HepG2 (cell line): ENCODE results near the gene SWSAP1. TPM values are rescaled to one million over a fixed set of nuclear protein-coding genes. Genes with fewer than 3 reads are reported as not detected.

Experiments used
- ISL2 ChIP-seq: sonication (generic); formaldehyde crosslinking; IDR thresholded peaks from 2 replicates; pipeline ENCODE4 v1.5.0; 2020; ENCODE audit warnings: missing genetic modification reagents
- MAFG ChIP-seq: sonication (generic); formaldehyde crosslinking; IDR thresholded peaks from 2 replicates; pipeline ENCODE4 v1.5.1; 2020; ENCODE audit warnings: mild to moderate bottlenecking, missing genetic modification reagents
- MED8 ChIP-seq: sonication (generic); formaldehyde crosslinking; IDR thresholded peaks from 2 replicates; pipeline ENCODE4 v1.8.1; 2023; ENCODE audit warnings: mild to moderate bottlenecking, missing genetic modification reagents; ENCODE audit not compliant: insufficient replicate concordance
- POLR2AphosphoS2 ChIP-seq: IDR thresholded peaks from 2 replicates; pipeline ENCODE4 v1.6.1; 2011; ENCODE audit warnings: low read depth, low read length, improper control_type of control experiment
- SP140L ChIP-seq: sonication (generic); formaldehyde crosslinking; IDR thresholded peaks from 2 replicates; pipeline ENCODE4 v1.4.0; 2020; ENCODE audit warnings: missing genetic modification reagents, borderline replicate concordance
- SRSF4 ChIP-seq: fragments of 200-400 bp; formaldehyde crosslinking; IDR thresholded peaks from one replicate; pipeline ENCODE4 v1.6.1; 2018; ENCODE audit warnings: mild to moderate bottlenecking, low read depth, low read length, moderate library complexity; ENCODE audit not compliant: poor library complexity, severe bottlenecking
- ZNF562 ChIP-seq: sonication (generic); formaldehyde crosslinking; IDR thresholded peaks from 2 replicates; pipeline ENCODE4 v1.8.0; 2022; ENCODE audit warnings: missing genetic modification reagents, borderline replicate concordance
- ZNF747 ChIP-seq: sonication (generic); formaldehyde crosslinking; IDR thresholded peaks from 2 replicates; pipeline ENCODE4 v1.8.1; 2023; ENCODE audit warnings: missing genetic modification reagents, mild to moderate bottlenecking, borderline replicate concordance
- polyA plus RNA-seq, 8 experiments: library from polyadenylated mRNA; depleted of rRNA in 3 of 8; stranded (reverse) in 7 of 8; unstranded in 1 of 8; fragments of >200 nt; fragmentation: Illumina TruSeq in 4 of 8; extraction: Trizol in 4 of 8; gene quantifications; 2 replicates each; pipeline versions ENCODE4 v1.2.1 to v1.2.3, GENCODE V29; 2011 to 2016; ENCODE audit warnings: low read depth in 4 of 8, missing spikeins in 1 of 8, mixed read lengths in 1 of 8; ENCODE audit not compliant: insufficient read depth in 1 of 8
- total RNA-seq, 5 experiments: library from RNA; depleted of rRNA; stranded (reverse); fragments of >200 nt; fragmentation: Illumina TruSeq; extraction: Trizol; gene quantifications; 2 replicates each; pipeline ENCODE4 v1.2.3, GENCODE V29; 2016; ENCODE audit warnings: low read depth in 1 of 5
- TF ChIP-seq, protein P1 (sequence below): sonication (generic); formaldehyde crosslinking; IDR thresholded peaks from 2 replicates; pipeline ENCODE4 v1.4.0; 2020; ENCODE audit warnings: mild to moderate bottlenecking, missing genetic modification reagents
- TF ChIP-seq, protein P2 (sequence below): sonication (generic); formaldehyde crosslinking; IDR thresholded peaks from 2 replicates; pipeline ENCODE4 v1.8.0; 2022; ENCODE audit warnings: mild to moderate bottlenecking, missing genetic modification reagents; ENCODE audit not compliant: insufficient replicate concordance
- TF ChIP-seq, protein P3 (sequence below): sonication (generic); formaldehyde crosslinking; IDR thresholded peaks from 2 replicates; pipeline ENCODE4 v1.4.0; 2020; ENCODE audit warnings: missing genetic modification reagents
- TF ChIP-seq, protein P4 (sequence below): sonication (generic); formaldehyde crosslinking; IDR thresholded peaks from 2 replicates; pipeline ENCODE4 v1.4.0; 2020; ENCODE audit warnings: low read depth, missing genetic modification reagents
- TF ChIP-seq, protein P5 (sequence below): sonication (generic); formaldehyde crosslinking; IDR thresholded peaks from 2 replicates; pipeline ENCODE4 v1.5.1; 2020; ENCODE audit warnings: missing genetic modification reagents, mild to moderate bottlenecking, borderline replicate concordance
- TF ChIP-seq, protein P6 (sequence below): sonication (generic); formaldehyde crosslinking; IDR thresholded peaks from 2 replicates; pipeline ENCODE4 v1.4.0; 2020; ENCODE audit warnings: low read depth, mild to moderate bottlenecking, missing genetic modification reagents

Gene SWSAP1
- total and polyA plus RNA-seq, 2 of the 13 experiments (the other 11 are each of a cell fraction or from before 2014, with no cell fraction given), result 2.7 to 3.3 TPM

DNA sequence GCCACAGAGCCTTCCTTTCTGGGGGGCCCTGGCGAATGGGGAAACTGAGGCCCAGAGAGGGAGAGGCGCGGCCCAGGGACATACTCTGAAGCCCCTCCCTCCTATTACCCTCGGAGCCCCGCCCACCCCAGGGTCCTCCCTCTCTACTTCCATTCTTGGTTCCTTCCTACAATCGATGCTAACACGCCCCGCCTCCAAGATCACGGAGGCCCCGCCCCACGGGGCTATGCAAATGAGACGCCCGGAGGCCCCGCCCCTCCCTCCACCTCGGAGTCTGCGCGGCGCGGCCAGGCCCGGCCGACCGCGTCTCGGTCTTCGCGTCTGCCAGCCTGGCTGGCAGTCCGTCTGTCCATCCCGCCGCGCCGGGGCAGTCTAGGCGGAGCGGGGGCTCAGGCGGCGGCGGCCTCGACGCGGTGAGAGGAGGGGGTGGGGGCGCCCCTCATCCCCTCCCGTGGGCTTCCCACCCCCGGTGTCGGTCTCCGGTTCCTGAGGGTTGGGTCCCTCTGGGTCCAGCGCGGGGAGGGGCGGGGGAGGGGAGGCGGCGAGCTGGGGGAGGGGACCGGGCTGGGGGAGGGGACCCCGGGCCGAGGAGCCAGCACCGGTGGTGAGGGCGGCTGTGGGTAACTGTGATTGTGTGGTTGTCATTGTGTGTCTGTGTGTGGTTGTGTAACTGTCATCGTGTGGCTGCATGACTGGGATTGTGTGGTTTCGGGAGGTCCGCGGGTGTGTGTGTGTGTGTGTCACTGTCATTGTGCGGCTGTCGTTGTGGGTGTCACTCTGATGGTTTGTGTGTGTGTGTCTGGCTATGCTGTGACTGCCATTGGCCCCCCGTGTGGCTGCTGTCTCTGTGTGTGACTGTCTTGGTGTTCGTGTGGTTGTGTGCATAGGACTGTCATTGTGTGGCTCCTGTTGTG is 19.0 kb upstream of the SWSAP1 start, which contains the start of gene PLPPR2 (continued):
- TF ChIP-seq, protein P1, sequence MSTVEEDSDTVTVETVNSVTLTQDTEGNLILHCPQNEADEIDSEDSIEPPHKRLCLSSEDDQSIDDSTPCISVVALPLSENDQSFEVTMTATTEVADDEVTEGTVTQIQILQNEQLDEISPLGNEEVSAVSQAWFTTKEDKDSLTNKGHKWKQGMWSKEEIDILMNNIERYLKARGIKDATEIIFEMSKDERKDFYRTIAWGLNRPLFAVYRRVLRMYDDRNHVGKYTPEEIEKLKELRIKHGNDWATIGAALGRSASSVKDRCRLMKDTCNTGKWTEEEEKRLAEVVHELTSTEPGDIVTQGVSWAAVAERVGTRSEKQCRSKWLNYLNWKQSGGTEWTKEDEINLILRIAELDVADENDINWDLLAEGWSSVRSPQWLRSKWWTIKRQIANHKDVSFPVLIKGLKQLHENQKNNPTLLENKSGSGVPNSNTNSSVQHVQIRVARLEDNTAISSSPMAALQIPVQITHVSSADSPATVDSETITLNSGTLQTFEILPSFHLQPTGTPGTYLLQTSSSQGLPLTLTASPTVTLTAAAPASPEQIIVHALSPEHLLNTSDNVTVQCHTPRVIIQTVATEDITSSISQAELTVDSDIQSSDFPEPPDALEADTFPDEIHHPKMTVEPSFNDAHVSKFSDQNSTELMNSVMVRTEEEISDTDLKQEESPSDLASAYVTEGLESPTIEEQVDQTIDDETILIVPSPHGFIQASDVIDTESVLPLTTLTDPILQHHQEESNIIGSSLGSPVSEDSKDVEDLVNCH (CRISPR knock-in tag), result no peak
- TF ChIP-seq POLR2AphosphoS2 (no peak), SRSF4 (no peak), MAFG (CRISPR knock-in tag) (no peak), ZNF747 (CRISPR knock-in tag) (peak; percentile 54; the same call in 1 of the 2 replicates), ZNF562 (CRISPR knock-in tag) (no peak), ISL2 (CRISPR knock-in tag) (no peak), SP140L (CRISPR knock-in tag) (no peak), MED8 (CRISPR knock-in tag) (no peak)
- TF ChIP-seq, protein P2, sequence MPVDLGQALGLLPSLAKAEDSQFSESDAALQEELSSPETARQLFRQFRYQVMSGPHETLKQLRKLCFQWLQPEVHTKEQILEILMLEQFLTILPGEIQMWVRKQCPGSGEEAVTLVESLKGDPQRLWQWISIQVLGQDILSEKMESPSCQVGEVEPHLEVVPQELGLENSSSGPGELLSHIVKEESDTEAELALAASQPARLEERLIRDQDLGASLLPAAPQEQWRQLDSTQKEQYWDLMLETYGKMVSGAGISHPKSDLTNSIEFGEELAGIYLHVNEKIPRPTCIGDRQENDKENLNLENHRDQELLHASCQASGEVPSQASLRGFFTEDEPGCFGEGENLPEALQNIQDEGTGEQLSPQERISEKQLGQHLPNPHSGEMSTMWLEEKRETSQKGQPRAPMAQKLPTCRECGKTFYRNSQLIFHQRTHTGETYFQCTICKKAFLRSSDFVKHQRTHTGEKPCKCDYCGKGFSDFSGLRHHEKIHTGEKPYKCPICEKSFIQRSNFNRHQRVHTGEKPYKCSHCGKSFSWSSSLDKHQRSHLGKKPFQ (CRISPR knock-in tag), result no peak
- TF ChIP-seq, protein P3, sequence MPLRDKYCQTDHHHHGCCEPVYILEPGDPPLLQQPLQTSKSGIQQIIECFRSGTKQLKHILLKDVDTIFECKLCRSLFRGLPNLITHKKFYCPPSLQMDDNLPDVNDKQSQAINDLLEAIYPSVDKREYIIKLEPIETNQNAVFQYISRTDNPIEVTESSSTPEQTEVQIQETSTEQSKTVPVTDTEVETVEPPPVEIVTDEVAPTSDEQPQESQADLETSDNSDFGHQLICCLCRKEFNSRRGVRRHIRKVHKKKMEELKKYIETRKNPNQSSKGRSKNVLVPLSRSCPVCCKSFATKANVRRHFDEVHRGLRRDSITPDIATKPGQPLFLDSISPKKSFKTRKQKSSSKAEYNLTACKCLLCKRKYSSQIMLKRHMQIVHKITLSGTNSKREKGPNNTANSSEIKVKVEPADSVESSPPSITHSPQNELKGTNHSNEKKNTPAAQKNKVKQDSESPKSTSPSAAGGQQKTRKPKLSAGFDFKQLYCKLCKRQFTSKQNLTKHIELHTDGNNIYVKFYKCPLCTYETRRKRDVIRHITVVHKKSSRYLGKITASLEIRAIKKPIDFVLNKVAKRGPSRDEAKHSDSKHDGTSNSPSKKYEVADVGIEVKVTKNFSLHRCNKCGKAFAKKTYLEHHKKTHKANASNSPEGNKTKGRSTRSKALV (CRISPR knock-in tag), result no peak
- TF ChIP-seq, protein P4, sequence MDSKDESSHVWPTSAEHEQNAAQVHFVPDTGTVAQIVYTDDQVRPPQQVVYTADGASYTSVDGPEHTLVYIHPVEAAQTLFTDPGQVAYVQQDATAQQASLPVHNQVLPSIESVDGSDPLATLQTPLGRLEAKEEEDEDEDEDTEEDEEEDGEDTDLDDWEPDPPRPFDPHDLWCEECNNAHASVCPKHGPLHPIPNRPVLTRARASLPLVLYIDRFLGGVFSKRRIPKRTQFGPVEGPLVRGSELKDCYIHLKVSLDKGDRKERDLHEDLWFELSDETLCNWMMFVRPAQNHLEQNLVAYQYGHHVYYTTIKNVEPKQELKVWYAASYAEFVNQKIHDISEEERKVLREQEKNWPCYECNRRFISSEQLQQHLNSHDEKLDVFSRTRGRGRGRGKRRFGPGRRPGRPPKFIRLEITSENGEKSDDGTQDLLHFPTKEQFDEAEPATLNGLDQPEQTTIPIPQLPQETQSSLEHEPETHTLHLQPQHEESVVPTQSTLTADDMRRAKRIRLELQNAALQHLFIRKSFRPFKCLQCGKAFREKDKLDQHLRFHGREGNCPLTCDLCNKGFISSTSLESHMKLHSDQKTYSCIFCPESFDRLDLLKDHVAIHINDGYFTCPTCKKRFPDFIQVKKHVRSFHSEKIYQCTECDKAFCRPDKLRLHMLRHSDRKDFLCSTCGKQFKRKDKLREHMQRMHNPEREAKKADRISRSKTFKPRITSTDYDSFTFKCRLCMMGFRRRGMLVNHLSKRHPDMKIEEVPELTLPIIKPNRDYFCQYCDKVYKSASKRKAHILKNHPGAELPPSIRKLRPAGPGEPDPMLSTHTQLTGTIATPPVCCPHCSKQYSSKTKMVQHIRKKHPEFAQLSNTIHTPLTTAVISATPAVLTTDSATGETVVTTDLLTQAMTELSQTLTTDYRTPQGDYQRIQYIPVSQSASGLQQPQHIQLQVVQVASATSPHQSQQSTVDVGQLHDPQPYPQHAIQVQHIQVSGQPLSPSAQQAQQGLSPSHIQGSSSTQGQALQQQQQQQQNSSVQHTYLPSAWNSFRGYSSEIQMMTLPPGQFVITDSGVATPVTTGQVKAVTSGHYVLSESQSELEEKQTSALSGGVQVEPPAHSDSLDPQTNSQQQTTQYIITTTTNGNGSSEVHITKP (CRISPR knock-in tag), result no peak
- TF ChIP-seq, protein P5, sequence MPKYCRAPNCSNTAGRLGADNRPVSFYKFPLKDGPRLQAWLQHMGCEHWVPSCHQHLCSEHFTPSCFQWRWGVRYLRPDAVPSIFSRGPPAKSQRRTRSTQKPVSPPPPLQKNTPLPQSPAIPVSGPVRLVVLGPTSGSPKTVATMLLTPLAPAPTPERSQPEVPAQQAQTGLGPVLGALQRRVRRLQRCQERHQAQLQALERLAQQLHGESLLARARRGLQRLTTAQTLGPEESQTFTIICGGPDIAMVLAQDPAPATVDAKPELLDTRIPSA, result 0 out of 2 replicates have a peak, but pooled peaks have one; percentile 33
- TF ChIP-seq, protein P6, sequence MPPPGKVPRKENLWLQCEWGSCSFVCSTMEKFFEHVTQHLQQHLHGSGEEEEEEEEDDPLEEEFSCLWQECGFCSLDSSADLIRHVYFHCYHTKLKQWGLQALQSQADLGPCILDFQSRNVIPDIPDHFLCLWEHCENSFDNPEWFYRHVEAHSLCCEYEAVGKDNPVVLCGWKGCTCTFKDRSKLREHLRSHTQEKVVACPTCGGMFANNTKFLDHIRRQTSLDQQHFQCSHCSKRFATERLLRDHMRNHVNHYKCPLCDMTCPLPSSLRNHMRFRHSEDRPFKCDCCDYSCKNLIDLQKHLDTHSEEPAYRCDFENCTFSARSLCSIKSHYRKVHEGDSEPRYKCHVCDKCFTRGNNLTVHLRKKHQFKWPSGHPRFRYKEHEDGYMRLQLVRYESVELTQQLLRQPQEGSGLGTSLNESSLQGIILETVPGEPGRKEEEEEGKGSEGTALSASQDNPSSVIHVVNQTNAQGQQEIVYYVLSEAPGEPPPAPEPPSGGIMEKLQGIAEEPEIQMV (CRISPR knock-in tag), result no peak
